T-cell (primary cell): ENCODE measurements around the gene CSN3. TPM values are rescaled to one million over a fixed set of nuclear protein-coding genes. Genes with fewer than 3 reads are reported as not detected.
"Not testable (repeated sequence)": the region's sequence is repeated elsewhere in the genome, so short reads cannot be mapped to it uniquely, and the experiment has no call there.

ENCODE experiments used
- ATAC-seq, 4 experiments: fragments of 200-7000 bp in 3 of 4; fragments of 150-1000 bp in 1 of 4; cut with Tn5 transposase; replicated peaks in 1 of 4; 1 replicate in 3 of 4; 2 replicates in 1 of 4; pipeline ENCODE4 v1.10.0; 2021; ENCODE audit warnings: moderate library complexity in 3 of 4, mild to moderate bottlenecking in 2 of 4, moderate number of reproducible peaks in 1 of 4
- CTCF ChIA-PET, 2 donors: fragments of 300-600 bp; sonication (Branson Sonifier 250); formaldehyde crosslinking; loops; one replicate each; lab custom pipeline; 2022; ENCODE audit warnings: antibody characterized with exemption in 2 of 2; lab: Charles Lee
- POLR2A ChIA-PET, 2 donors: fragments of 300-600 bp; sonication (Branson Sonifier 250); formaldehyde crosslinking; loops; one replicate each; lab custom pipeline; 2022; ENCODE audit warnings: antibody characterized with exemption in 2 of 2; lab: Charles Lee
- DNase-seq, 35 experiments: peaks; one replicate each; pipeline versions ENCODE4 v3.0.0 to v3.0.0-alpha.2; 2013 to 2023
- H3K27ac ChIP-seq: one replicate; pipeline ENCODE4 v1.5.1; 2013; ENCODE audit warnings: low read length
- H3K27me3 ChIP-seq, 2 experiments: replicated peaks in 1 of 2; 1 replicate in 1 of 2; 2 replicates in 1 of 2; pipeline versions ENCODE4 v1.6.1 to v1.7.0; 2013; ENCODE audit warnings: low read length in 1 of 2, mixed read lengths in 1 of 2; ENCODE audit not compliant: control insufficient read depth in 2 of 2, insufficient read depth in 2 of 2; ENCODE audit errors: extremely low read depth in 1 of 2
- H3K36me3 ChIP-seq, 2 donors: 1 replicate in 1 of 2; 2 replicates in 1 of 2; pipeline versions ENCODE4 v1.6.1 to v1.7.0; 2013; ENCODE audit warnings: low read length in 1 of 2; ENCODE audit not compliant: control insufficient read depth in 2 of 2, insufficient read depth in 1 of 2; ENCODE audit errors: extremely low read depth in 1 of 2
- H3K4me1 ChIP-seq, 2 experiments: 1 replicate in 1 of 2; 2 replicates in 1 of 2; pipeline versions ENCODE4 v1.6.1 to v1.7.0; 2013; ENCODE audit warnings: low read length in 2 of 2, mixed read lengths in 1 of 2; ENCODE audit not compliant: insufficient read depth in 2 of 2, control insufficient read depth in 1 of 2; ENCODE audit errors: extremely low read depth in 1 of 2
- H3K4me3 ChIP-seq, 2 donors: 1 replicate in 1 of 2; 2 replicates in 1 of 2; pipeline versions ENCODE4 v1.5.1 to v1.7.0; 2013; ENCODE audit warnings: mild to moderate bottlenecking in 2 of 2, low read length in 1 of 2, moderate library complexity in 1 of 2; ENCODE audit not compliant: control insufficient read depth in 1 of 2; ENCODE audit errors: extremely low read depth in 1 of 2
- H3K9me3 ChIP-seq: 2 replicates; pipeline ENCODE4 v1.7.0; 2013
- H3K27ac Mint-ChIP-seq, 2 donors: one replicate each; pipeline ENCODE4 v1.8.0; 2020 to 2021; ENCODE audit warnings: mild to moderate bottlenecking in 2 of 2, mixed read lengths in 2 of 2
- H3K27me3 Mint-ChIP-seq, 2 donors: one replicate each; pipeline ENCODE4 v1.8.0; 2021 to 2022; ENCODE audit warnings: mixed read lengths in 2 of 2
- H3K36me3 Mint-ChIP-seq: one replicate; pipeline ENCODE4 v1.8.0; 2021; ENCODE audit warnings: mixed read lengths
- H3K4me1 Mint-ChIP-seq, 3 donors: one replicate each; pipeline ENCODE4 v1.8.0; 2020 to 2022; ENCODE audit warnings: mixed read lengths in 3 of 3, mild to moderate bottlenecking in 1 of 3
- H3K4me3 Mint-ChIP-seq, 3 donors: one replicate each; pipeline ENCODE4 v1.8.0; 2020 to 2022; ENCODE audit warnings: mild to moderate bottlenecking in 3 of 3, mixed read lengths in 3 of 3, moderate library complexity in 3 of 3
- H3K9me3 Mint-ChIP-seq, 3 donors: one replicate each; pipeline ENCODE4 v1.8.0; 2020 to 2022; ENCODE audit warnings: mixed read lengths in 3 of 3
- WGBS: methylation state at CpG from one replicate; pipeline ENCODE4 v1.1.5; 2013; ENCODE audit warnings: missing lambda C conversion rate; ENCODE audit not compliant: insufficient coverage; 5-methylcytosine and 5-hydroxymethylcytosine counted together
- total RNA-seq, 35 experiments: library from RNA in 6 of 35; stranded (reverse) in 6 of 35; fragments of 120-200 nt in 1 of 35; gene quantifications; one replicate each; pipeline versions ENCODE4 v1.2.1 to v1.2.4 and lab custom pipeline; 2013 to 2026

The CSN3 gene
- total RNA-seq, 5 donors from 2014 or later (not counting 1 experiment from before 2014, with no cell fraction given): not detected

GRCh38 chr4:70216109-70216508, 26.3 kb upstream of the CSN3 start:
- H3K4me3 Mint-ChIP-seq, H3K27ac ChIP-seq, H3K36me3 Mint-ChIP-seq, H3K4me1 ChIP-seq, DNase-seq, CTCF ChIA-PET, H3K36me3 ChIP-seq, ATAC-seq, POLR2A ChIA-PET, H3K4me1 Mint-ChIP-seq, H3K27me3 ChIP-seq, H3K27me3 Mint-ChIP-seq, H3K27ac Mint-ChIP-seq, H3K4me3 ChIP-seq, H3K9me3 ChIP-seq: not testable (repeated sequence)
- peaks cover 0 to 13% (median 9%) of the 10 kb centered on the region in 3 donors for H3K9me3 Mint-ChIP-seq

- H3K4me3 ChIP-seq, H3K36me3 Mint-ChIP-seq, H3K36me3 ChIP-seq, H3K4me3 Mint-ChIP-seq, H3K9me3 ChIP-seq, DNase-seq, ATAC-seq, H3K27ac ChIP-seq, H3K9me3 Mint-ChIP-seq, POLR2A ChIA-PET, H3K27me3 ChIP-seq, H3K27ac Mint-ChIP-seq, H3K4me1 Mint-ChIP-seq, H3K27me3 Mint-ChIP-seq, CTCF ChIA-PET, H3K4me1 ChIP-seq: not testable (repeated sequence)
- WGBS: no CpG with 5 or more reads among the region's 1 CpG
These were observed 25.8 kb upstream of the CSN3 start for GRCh38 chr4:70216550-70216949.

GRCh38 chr4:70221389-70221788, 21.0 kb upstream of the CSN3 start:
- H3K9me3 ChIP-seq, CTCF ChIA-PET, H3K27me3 Mint-ChIP-seq, DNase-seq, ATAC-seq, H3K27me3 ChIP-seq, H3K36me3 Mint-ChIP-seq, H3K9me3 Mint-ChIP-seq, H3K36me3 ChIP-seq, H3K4me1 Mint-ChIP-seq, H3K4me3 Mint-ChIP-seq, H3K4me1 ChIP-seq, POLR2A ChIA-PET, H3K4me3 ChIP-seq, H3K27ac ChIP-seq, H3K27ac Mint-ChIP-seq: not testable (repeated sequence)
- WGBS: no CpG with 5 or more reads among the region's 3 CpGs

- H3K4me3 Mint-ChIP-seq, ATAC-seq, CTCF ChIA-PET, H3K9me3 ChIP-seq, H3K36me3 Mint-ChIP-seq, H3K27me3 Mint-ChIP-seq, H3K27ac ChIP-seq, H3K9me3 Mint-ChIP-seq, H3K4me3 ChIP-seq, DNase-seq, H3K27me3 ChIP-seq, H3K4me1 Mint-ChIP-seq, POLR2A ChIA-PET, H3K4me1 ChIP-seq, H3K36me3 ChIP-seq, H3K27ac Mint-ChIP-seq: not testable (repeated sequence)
These were observed 20.6 kb upstream of the CSN3 start for GRCh38 chr4:70221818-70222217.

GRCh38 chr4:70225824-70226223, 16.6 kb upstream of the CSN3 start, which contains the start of gene FDCSP:
FDCSP (plus strand) TSS chr4:70226124; CDS start chr4:70231195, 5,071 bp downstream.
- no peaks in the 10 kb centered on the region for H3K36me3 ChIP-seq
- no peaks in the 10 kb centered on the region for H3K36me3 Mint-ChIP-seq

GRCh38 chr4:70236125-70236524, 6.3 kb upstream of the CSN3 start:
- H3K27me3 ChIP-seq: no peaks in the 10 kb centered on the region
- ChIA-PET CTCF (no interaction called here), POLR2A (interaction anchor here in 1 of 2 donors (0.7 kb wide), 1 partner anchor 250 kb away, joined by 3 read pairs; no protein-coding TSS in a partner anchor)
- no peak overlapping the region for H3K4me3 ChIP-seq
- Mint-ChIP-seq H3K27me3 (no peaks in the 10 kb centered on the region), H3K36me3 (no peaks in the 10 kb centered on the region), H3K27ac (no peak overlapping the region), H3K9me3 (peaks cover 0 to 3% (median 0%) of the 10 kb centered on the region in 3 donors), H3K4me1 (no peaks in the 10 kb centered on the region), H3K4me3 (no peak overlapping the region)
- no peak overlapping the region for H3K27ac ChIP-seq
- H3K4me1 ChIP-seq: no peaks in the 10 kb centered on the region
- ATAC-seq (no peak), DNase-seq (no peak)
- H3K9me3 ChIP-seq: no peaks in the 10 kb centered on the region
- no CpG with 5 or more reads among the region's 1 CpG for whole genome bisulfite sequencing
- H3K36me3 ChIP-seq: no peaks in the 10 kb centered on the region

More at GRCh38 chr4:70225824-70226223, 16.6 kb upstream of the CSN3 start, which contains the start of gene FDCSP:
- no peaks in the 10 kb centered on the region for H3K27me3 Mint-ChIP-seq
- DNase-seq: no peak
- no peaks in the 10 kb centered on the region for H3K4me1 Mint-ChIP-seq
- ATAC-seq: no peak
- no CpG with 5 or more reads among the region's 2 CpGs for WGBS
- H3K9me3 ChIP-seq: no peaks in the 10 kb centered on the region
- CTCF ChIA-PET: no interaction called here
- no peaks in the 10 kb centered on the region for H3K4me1 ChIP-seq
- POLR2A ChIA-PET: no interaction called here
- H3K27ac Mint-ChIP-seq: no peak within 1 kb of the TSS
- H3K27me3 ChIP-seq: no peaks in the 10 kb centered on the region
- H3K27ac ChIP-seq: no peak within 1 kb of the TSS
- H3K4me3 Mint-ChIP-seq: no peak within 1 kb of the TSS
- H3K9me3 Mint-ChIP-seq: no peaks in the 10 kb centered on the region
- H3K4me3 ChIP-seq: no peak within 1 kb of the TSS
